M059J (cell line): ENCODE measurements around the gene SLC46A2. TPM values are rescaled to one million over a fixed set of nuclear protein-coding genes. Genes with fewer than 3 reads are reported as not detected.
A peak's percentile ranks its signal among the peaks of the same experiment; 100 is the strongest.

Experiments used
- DNase-seq: peaks from one replicate; pipeline ENCODE4 v3.0.0-alpha.2; 2012; ENCODE audit warnings: low read depth
- total RNA-seq: library from RNA; depleted of rRNA; stranded (reverse); fragments of >200 nt; shearing (Covaris generic); gene quantifications from 2 replicates; pipeline ENCODE4 v1.2.3, GENCODE V29; 2014

Gene SLC46A2
- total RNA-seq, 1 experiment from 2014 or later: not detected

DNA sequence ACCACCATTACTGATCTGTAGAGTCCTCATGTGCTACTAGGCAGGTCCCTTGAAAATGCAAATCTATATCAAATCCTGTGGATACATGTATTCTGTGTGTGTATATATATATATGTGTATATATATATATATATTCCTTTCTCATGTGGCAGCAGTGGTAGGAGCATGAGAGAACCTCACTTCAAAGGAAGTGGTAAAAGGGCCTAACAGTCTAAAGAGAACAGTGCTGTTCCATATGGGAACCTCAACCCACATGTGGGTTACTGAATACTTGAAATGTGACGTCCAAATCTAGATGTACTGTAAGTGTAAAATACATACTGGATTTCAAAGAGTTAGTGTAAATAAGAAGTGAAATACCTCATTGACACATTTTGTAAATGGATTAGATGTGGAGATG is 5.4 kb downstream of the SLC46A2 start:
- no peak for DNase-seq

DNA sequence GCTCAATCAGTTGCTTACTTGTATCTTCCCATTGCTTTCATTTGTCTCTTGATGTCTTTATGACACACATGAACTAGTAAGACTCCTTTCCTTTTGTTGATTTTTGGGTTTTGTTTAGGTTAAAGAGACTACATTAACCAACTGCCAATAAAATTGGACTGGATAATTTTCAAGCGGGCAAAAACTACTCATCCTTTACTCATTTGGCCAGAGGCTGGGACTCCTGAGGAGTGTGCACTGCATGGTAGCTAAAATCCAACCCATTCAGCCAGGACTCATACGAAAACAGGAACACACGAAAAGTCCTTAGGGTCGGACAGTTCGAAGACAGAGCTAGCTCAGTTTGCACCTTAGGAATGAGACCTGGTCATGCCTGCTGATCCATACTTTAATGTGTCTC is 6.0 kb downstream of the SLC46A2 start:
- peak; percentile 56 for DNase-seq

DNA sequence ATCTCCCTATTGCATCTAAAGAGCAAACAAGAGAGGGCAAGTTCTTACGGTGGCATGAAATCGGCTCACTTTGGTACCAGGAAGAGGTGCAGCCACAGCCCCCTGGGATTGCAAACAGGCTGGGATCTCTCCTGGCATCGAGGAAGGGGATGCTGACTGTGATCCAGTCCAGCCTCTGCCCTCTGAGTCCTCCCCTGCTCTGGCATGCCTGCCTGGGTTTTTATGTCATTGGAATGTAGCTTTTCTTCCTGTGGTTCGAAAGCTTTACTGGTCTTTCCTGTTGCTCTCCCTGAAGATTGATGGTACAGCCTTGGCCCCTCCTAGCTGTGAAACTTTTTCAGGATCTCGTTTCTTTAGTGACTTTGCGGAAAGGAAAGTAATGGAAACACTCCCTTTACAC is 6.6 kb downstream of the SLC46A2 start:
- peak; percentile 76 for DNase-seq

DNA sequence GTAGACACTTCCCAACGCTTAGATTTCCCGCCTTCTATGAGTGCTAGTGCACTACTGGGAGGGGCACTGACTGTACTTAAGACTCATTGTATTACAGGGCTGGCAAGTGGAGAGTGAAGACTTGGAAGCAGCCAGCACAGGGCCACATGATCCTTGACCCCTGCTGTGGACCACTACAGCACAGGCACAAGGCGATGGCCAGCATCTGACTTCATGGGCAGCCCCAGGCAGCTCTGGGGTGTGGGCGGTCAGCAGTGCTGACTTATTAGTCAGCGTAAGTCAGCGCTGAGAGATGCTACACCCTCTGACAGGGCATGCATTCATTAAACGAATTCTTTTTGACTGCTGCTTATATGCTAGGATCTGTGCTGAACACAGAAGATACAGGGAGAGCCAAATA is 9.3 kb downstream of the SLC46A2 start:
- peak; percentile 85 for DNase-seq

DNA sequence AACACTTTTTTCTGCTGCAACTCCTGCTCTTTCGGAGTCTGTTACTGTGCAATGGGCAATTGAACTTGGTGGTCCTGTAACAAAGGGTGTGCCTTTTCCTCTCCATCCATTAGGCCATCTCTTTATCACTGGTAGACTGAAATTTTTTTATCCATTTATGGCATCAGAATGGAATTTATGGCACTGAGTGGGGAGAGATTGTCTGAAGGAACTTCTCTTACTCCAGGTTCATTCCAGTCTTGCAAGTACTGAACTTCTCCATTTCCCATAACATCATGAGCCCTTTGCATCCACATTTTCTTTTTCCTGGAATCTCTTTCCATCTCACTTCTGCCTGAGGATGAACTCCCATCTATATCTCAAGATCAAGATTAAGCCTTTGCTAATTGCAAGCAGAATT is 10.0 kb downstream of the SLC46A2 start:
- DNase-seq: no peak

DNA sequence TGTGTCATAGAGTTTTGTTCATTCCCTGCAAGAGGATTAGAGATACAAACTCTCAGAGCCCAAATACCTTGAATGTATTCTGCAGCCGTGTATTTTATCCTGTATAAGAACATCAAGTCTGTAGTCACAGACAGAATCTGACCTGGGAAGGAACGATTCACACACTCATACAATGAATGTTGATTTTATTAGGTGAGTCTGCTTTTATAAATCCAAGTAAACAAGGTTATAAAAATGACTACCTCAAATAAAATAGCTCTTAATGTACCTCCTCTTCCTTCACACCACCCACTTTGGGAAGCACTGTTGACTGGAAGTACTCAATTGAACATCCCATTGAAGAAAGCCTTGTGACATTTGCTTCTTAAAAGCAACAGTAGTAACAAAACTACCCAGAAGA is 11.9 kb downstream of the SLC46A2 start:
- DNase-seq: no peak

DNA sequence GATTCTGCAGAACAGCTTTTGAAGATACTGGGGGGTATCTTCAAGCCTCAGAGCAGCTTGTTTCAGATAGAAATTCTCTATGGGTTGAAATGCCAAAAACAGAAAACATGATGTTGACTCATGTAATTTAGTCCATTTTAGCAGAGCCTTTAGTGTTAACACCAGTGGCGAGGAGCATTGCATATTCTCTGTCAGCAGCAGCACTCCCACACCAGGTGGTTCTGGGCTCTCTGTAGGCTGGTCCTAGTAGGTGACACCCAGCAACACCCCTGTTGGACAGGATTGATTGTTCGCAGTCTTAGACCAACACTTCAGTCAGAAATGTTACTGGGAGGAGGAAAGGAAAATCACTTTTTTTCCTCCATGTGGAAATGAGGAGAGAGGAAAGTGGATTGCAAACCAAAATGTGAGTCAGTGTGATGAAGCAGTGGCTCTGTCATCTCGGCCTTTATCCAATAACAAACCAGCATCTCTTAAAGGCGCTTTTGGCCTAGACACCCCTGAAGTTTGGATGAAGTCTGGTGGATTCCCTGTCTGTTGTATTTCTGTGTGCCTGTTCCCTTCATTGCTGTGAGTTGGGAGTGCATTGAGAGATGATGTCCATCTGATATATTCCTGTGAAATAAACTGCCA is 16.8 kb downstream of the SLC46A2 start:
- DNase-seq: peak; percentile 4

DNA sequence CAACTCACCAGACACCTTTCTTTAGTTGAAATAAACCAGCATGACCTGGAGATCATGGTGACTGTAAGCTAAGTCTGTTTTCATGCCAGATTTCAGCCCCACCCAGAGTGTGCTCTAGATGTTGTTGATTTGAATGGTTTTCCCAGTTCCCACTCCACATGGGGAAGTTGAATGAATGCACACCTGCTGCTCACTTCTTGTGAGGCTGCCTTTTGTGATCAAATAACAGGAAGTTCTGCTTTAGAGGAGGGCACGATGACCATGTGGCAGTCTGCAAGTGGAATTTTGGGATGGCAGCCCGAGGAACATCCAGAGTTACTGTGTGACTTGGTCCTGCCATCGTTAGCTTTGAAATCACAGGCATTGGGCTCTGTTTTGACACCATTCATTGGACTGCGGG is 18.7 kb downstream of the SLC46A2 start:
- DNase-seq: no peak

DNA sequence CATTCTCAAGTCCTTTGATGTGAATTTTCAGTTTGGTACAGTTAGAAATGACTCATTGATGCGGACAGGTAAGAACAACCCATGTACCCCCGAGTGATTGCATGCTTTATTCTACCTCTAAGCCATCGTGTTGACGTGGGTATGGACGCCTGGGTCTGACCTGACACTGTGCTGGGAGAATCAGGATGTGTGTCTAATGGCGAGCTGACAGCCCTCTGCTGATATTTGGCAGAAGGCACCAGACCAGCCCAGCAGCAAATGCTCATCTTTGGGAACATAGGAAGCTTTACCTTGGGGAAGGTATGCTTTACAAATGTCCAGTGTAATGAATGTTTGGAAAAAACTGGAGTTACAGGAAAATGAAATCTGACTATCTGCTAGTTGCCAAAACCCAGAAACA is 20.1 kb downstream of the SLC46A2 start:
- DNase-seq: no peak

DNA sequence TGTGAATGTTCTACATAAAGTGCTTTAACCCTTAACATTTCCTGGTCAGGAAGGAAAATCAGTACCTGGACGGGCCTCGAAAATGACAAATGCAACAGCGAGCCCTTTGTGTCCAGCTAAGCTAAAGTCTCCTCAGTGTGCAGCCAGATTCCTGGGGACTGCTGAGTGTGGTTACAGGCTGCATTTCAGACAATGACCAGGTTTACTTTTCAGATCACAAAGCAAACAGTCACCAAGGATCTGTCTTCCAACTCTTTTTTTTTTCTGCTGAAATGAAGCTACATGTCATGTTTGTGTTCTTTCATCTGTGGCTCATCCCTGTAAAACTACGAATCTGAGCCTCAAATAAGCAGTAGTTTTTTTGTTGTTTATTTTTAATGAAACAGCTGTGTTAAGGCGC is 20.8 kb downstream of the SLC46A2 start:
- DNase-seq: no peak

DNA sequence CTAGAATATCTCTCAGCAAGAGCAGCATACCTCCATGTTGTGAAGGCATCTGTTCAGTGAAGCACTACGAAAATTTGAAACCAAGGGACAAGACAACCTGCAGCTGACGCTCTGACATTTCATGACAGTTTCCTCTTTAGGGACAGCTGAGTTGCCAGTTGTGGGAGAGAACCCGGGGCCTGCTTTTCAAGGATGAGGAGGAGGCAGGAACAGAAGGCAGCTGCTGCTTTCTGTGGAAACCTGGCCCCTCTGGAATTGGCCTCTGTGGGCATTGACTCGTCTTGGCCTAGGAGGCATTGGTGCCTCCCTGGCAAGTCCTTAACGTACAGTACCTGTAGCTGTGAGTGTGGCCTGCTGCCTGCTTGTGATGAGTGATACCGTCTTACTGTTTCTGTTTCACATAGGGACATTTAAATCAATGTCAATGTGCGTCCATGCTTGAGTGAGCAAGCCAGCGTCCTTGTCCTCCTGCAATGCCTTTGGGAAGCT is 21.6 kb downstream of the SLC46A2 start:
- DNase-seq: no peak

DNA sequence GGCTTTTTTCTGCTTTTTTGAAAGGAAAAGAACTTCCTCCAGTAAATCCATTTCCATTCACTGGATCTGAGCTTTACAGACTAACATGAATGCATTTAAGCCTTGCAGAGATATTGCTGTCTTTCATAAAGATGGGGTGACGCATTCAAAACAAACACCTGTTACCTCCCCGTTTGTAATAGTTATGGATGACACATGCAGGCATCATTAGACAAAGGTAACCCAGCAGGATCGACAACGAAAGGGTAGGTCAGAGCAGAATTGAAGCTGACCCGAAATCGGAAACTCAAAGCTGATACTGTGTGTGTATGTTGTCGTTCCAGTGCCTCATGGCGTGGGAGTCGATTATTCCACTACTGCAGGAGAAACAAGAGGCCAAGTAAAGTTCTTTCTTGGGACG is 22.2 kb downstream of the SLC46A2 start:
- DNase-seq: no peak

DNA sequence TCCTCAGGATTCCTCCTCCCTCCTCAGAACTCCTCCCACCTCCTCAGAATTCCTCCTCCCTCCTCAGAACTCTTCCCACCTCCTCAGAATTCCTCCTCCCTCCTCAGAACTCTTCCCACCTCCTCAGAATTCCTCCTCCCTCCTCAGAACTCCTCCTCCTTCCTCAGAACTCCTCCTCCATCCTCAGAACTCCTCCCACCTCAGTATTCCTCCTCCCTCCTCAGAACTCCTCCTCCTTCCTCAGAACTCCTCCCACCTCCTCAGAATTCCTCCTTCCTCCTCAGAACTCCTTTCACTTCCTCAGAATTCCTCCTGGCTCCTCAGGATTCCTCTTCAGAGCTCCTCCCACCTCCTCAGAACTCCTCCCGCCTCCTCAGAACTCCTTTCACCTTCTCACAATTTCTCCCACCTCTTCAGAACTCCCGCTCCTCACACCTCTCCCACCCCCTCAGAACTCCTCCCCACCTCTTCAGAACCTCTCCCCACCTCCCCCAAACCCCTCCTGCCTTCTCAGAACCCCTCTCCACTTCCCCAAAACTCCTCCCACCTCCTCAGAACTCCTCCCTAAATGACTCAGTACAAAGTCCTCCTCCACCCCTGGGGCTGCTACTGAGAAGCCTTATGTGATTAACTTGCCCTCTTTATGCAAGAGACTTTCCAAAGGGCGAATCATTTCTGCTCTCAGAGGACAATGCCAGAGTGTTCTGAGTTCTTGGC is 23.2 kb downstream of the SLC46A2 start:
- peak; percentile 92 for DNase-seq

DNA sequence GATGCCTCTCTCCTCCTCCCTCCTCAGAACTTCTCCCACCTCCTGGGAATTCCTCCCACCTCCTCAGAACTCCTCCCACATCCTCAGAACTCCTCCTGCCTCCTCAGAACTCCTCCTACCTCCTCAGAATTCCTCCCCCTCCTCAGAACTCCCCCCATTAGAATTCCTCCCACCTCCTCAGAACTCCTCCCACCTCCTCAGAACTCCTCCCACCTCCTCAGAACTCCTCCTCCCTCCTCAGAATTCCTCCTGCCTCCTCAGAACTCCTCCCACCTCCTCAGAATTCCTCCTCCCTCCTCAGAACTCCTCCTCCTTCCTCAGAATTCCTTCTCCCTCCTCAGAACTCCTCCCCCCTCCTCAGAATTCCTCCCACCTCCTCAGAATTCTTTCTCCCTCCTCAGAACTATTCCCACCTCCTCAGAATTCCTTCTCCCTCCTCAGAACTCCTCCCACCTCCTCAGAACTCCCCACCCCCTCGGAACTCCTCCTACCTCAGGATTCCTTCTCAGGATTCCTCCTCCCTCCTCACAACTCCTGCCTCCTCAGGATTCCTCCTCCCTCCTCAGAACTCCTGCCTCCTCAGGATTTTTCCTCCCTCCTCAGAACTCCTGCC is 23.9 kb downstream of the SLC46A2 start:
- DNase-seq: peak; percentile 87

DNA sequence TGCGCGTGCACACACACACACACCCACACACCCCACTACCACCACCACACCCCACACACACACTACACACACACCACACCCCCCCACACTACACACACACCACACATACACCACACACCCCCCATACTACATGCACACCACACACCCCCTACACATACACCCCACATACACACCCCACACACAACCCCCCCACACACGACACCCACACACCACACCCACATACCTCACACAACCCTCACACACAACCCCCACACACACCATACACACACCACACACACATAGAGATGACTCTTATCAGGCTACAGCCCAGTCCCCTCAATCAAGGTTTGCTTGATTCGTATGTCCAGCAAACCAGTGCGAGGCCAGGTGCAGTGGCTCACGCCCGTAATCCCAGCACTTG is 25.7 kb downstream of the SLC46A2 start:
- no peak for DNase-seq

DNA sequence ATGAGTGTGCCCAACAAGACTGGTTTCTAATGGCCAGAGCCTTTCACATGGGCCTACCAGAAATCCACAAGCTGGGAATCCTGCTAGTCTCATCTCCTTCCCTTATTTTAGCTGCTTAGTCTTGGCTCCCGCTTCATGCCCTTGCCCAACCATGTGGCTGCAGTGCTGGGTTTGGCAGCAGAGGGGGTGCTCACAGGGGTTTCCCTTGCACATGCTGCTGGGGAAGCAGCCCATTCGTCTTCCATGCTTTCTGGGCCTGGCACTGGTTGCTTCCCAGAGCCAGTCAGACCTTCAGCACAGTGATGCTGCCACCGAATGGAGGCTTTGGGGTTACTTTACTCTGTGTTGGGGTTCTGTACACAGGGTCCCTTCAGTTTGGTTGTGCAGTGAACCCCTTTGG is 26.3 kb downstream of the SLC46A2 start:
- DNase-seq: no peak

DNA sequence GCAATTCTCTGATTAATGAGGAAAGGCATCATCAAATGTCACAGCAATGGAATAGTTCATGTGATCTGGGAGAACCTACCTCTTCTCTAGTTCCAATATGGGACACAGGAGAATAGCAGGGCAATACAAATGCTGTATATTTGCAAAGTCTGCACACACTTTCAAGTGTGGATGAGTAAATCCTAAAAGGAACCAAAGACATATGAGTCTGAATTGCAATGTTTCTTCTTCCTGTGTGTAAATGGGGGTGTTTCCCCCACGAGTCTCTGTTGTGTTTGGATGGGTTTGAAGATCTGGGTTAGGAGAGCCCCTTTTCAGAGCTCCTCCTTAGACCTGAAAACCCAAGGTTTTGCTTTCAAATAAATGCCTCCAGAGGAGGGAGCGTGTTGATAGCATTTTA is 26.9 kb downstream of the SLC46A2 start:
- no peak for DNase-seq

DNA sequence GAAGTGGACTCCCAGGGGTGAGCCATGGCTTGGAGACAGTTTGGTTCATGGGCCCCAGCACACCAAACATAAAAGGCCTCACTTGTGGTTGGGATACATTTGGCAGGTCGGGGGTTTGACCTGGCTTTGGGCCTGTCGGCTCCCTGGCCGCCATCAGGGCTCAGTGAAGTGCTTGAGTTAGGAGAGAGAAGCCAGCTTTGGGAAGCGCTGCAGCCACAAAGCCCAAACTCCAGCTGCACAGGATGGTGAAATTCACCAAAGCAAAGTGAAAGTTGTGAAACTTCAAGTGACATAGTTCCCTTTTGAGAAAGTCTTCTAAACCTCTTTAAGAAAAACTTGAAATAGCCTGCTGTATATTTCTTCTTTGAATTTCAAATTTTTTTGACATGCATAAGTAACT is 27.5 kb downstream of the SLC46A2 start:
- no peak for DNase-seq

DNA sequence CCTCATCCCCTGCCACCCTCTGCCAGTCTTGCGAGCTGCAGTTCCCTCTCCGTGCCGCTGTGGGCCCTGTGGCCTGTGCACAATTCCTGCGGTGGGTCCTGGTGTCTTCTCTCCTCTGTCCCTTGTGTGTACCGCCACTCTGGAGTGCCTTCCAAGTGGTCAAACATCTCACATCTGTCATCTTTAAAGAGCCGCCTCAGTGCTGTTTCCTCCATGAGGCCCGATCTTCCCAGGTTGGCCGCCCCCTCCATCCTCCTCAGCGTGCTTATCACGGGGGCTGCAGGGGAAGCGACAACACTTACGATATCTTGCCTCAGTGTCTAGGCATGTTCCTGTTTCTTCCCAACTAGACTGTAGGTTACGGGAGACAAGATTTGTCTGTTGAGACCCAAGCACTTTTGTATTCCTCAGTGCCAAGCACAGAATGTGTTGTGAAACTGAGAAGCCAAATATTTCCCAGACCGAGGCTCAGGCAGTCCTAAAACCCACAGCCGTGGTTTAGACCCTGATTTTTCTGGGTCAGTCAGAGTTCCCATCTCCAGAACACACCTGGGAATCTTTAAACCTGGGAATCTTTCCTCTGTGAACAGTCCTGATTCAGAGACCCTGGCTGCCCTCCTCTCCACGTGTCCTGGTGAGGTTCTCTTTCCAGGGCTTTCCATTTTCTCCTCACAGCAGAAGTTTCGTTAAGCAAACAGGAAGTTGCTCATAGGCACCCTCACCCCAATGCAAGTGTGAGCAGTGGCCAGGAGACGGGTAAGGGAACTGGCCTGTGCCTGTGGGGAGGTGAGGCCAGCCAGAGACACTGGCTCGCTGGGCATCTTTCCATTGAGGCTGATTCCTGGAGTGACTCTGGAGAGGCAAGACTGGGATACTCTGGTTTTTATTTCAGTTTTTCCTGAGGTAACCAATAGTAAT is 28.8 kb downstream of the SLC46A2 start:
- DNase-seq: peak; percentile 14

DNA sequence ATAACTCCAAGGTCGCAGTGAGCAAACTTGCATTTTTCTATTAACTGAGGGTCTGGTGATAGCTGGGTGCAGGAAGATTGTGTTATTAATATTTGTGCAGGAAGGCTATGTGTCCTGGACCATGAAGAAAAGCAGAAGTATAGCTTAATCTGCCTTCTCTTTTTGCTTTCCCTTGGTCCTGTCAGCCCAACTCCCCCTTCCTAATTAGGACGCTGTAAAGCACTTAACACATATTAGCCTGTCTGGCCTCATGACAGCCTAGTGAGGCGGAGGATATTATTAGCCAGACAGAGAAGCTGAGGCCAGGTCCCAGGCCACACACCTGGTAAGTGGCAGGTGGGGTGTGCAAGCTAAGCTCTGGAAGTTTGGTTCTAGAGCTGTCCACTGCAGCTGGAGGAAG is 29.5 kb downstream of the SLC46A2 start:
- no peak for DNase-seq

DNA sequence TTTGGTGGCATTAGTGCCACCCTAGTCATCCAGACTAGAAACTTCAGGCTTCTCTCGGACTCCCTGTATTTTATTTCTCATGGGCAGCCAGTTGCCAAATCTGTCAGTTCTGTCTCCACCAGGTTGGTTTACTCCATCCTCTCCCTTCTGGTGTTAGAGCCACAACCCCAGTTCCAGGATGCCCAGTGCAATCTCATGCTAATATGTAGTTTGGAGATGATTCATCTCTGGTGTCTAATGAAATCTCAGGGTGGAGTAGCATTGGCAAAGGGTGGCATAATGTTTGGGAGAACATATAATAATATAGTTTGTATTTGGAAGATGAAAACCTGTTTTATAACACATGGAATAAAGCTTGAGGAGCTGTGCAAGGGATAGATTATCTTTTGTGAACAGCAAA is 30.2 kb downstream of the SLC46A2 start:
- no peak for DNase-seq

DNA sequence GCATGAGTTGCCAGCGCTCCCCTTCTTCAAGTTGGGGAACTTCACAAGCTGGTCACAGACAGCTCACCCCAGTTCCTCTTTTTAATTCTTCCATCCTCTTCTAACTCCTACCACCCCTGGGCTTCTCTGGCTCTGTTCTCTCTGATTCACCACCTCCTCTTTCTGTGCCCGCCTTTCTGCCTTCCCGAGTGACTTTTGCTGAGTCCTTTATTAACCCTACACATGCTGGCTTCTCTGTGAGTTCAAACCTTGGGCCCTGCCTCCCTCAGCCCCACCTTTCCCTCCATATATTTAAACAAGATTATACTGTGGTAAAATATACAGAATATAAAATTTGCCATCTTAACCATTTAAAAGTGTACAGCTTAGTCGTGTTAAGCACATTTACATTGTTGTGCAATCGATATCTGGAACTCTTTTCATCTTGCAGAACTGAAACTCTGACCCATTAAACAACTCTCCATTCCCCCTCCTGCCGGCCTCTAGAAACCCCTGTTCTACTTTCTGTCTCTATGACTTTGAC is 32.0 kb downstream of the SLC46A2 start:
- DNase-seq: no peak
